GM19372 (cell line): ENCODE results near the gene SOAT2.

ENCODE experiments used
- ATAC-seq: cut with Tn5 transposase; IDR thresholded peaks from one replicate; pipeline ENCODE4 v1.9.1; 2021; ENCODE audit warnings: mild to moderate bottlenecking, low read depth, moderate library complexity; ENCODE audit not compliant: unreplicated experiment

Gene SOAT2

DNA sequence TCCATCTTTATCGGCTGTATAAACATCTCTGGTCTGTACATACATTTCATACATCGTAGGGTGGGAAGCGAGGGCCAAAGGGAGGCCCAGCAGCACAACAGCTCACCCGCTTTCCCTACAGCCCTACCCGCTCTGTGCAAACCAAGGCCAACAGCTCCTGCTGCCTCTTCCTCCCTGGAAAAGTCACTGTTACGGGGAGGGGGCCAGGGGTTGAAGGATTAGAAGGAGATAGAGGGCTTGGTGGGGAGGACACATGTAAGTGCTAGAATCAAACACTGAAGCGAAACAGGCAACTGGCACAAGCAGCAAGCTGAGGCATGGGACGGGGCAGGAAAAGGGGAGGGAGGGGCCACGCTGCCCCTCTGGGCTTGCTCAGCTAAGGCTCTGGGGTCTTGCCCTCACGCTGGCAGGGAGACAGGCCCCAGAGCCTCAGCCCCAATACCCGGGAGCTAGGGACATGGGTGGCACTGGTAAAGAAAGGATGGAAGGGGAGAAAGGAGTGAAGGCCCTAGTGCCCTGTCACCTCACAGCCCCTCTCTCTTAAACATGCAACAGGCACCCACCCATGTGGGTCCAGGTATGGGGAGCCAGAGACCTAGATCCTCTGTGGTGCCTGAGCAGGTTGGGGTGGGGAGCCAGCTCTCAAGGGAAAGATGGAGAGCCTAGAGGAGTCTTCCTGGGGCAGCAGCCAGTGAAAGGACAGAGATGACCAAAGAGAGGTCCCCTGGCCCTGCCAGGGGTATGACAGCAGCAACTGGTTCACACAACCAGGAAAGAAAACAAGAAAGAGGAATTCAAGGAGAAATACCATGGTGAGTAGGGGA lies 38.5 kb upstream of the SOAT2 start:
- no peak for ATAC-seq

DNA sequence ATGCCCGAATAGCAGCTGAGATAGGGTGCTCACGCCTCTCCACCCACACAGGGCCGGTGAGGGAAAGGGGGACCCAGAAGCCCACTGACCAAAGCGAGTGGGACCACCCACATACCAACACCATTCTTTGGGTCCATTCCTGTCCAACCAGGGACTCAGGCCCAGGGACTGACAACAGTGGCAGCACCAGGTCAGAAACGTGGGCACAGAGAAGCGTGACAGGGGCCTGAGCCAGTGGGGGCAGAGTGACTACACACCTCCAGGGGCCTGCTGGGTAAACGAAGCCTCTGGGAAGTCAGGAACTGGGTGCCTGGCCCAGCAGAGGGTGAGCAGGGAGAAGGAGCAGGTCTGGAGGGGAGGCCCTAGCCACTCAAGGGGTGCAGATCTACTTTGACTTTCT lies 37.8 kb upstream of the SOAT2 start:
- ATAC-seq = no peak

DNA sequence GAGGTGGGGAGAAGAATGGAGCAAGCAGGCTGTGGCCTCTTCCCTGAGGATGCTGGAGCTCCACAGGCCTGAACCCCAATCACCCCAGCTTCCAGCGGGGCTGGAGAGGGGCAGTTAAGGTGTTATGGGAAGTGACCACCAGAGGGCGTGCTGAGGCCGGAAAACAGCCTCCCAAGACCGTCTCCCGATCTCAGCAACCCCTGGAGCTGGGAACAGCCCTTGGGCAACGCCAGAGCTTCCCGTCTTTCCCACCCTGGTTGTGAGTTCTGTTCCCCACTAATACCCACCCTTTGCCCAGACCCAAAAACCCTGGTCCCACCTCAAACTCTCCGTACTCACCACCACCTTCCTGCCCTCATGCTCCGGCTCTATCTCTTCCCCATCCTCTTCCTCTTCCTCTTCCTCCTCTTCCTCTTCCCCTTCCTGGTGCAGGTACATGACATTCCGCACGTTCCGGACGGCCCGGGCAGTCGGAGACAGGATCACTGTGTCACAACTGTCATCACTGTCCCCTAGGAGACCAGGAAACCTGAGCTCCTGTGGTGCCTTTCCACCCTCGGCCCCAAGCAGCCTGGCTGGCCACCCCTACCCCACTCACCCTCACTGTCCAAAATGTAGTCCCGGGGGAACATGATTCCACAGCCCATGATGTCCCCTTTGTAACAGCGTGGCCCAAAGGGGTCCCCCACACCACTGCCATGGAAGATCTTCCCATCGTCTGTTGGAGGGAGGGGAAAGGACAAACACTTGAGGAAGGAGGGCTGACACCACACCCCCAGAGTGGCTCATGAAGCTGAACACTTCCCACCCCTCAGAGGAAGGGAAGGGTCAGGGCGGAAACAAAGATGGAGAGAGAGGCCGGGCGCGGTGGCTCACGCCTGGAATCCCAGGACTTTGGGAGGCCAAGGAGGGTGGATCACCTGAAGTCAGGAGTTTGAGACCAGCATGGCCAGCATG lies 37.0 kb upstream of the SOAT2 start:
- ATAC-seq = no peak

DNA sequence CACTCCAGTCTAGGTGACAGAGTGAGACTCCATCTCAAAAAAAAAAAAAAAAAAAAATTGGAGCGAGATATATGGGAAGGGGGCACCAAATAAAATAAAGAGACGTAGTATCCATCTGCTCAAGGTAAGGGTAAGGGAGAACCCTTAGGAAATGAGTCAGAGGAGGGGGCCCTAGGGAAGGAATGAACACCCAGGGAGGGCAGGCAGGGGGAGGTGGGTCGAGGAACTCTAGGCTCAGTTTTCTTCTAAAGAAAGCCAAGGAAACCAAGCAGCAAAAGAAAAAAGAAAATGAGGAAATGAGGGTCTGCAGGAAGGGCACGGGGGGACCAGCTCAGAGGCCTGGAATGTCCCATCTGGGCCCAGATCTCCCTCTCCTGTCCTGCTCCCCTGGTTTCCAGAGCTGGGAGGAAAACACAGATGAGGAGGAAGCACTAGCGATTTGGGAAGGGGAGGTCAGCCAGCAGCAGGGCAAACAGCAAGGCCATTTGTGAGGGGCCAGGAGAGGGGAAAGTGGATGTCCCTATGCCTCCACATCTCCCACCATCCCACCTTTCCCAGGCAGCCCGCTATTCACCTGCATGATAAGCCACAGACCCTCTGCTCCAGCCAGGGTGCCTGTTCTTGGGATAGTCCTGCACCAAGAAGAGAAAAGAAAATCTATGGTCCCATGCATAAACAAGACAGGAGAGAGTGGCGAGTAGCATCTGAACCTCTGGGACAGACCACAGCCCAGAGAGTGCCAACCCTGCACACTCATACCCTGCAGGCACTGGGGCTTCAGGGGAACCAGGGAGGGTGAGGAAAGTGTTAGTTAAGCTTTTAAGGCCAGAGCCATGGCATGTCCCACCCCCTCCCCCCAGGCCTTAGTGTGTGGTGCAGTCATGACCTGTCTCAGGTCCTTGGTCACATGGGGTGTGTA lies 36.0 kb upstream of the SOAT2 start:
- ATAC-seq = no peak

DNA sequence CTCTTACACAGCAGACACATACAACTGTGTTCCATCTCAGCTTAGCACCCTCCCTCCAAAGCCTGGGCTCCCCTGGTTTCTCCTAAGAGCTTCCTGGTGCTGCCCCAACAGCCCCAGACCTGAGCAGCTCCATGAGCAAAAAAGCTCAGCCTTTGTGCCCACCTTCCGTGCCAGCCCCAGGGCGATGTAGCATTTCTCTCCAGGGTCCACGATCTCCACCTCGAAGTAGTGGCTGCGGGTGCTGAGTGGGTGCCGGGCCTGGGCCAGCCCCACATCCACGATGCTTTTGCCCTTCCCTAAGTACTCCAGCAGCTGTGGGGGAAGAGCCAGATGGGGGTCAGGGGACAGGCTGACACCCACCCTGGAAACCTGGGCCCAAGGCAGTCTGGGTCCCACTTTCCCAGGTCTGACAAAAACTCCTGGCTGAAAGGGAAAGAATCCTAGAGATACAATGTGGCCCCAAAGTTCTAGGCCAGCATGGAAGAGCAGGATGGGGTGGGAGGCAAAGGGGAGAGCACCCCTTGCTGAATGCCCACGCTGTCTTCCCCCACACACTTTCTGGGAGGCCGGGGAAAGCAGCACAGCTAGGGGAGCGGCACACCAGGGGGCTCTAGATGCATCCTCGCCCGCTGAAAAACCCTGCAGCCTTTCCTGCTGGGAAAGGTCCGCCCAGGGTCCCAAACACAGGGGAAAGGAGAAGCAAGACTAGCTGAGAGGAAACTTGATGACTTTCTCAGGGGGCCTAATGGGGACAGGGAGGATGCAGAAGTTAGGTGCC lies 35.1 kb upstream of the SOAT2 start:
- no peak for ATAC-seq

DNA sequence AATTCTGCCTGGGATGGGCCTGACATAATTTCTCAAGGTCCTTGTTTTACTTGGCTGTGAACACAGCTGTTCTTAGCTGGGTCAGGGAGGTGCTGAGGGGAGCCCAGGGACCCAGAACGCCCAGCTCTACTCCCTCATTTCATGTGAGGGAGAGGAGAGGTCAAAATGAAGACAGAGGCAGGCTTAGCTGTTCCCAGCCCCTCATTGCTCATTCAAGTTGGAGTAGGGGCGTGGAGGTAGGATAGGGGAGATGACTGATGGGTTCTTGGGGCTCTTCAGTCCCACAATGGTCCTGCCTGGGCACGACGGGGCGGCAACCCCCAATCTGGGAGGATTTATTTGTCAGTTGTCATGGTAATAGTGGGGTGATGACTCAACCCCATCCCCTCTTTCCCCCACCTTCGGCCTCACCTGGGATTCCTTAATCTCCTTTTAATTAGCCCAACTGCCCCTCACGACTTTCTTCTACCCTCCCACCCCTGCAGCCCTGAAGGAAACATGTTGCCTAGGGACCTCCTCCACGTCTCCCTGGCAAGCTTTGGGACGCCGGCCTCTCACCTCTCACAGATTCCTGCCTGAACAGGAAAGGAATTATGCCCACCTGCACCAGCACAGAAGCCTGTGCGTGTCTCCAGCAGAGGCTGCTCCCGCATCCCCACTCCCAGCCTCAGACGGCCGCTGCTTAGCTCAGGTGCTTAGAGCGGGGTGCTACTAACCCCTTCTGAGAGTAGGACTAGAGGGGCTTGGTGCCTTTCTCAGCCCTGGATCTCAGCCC lies 34.3 kb upstream of the SOAT2 start:
- no peak for ATAC-seq

DNA sequence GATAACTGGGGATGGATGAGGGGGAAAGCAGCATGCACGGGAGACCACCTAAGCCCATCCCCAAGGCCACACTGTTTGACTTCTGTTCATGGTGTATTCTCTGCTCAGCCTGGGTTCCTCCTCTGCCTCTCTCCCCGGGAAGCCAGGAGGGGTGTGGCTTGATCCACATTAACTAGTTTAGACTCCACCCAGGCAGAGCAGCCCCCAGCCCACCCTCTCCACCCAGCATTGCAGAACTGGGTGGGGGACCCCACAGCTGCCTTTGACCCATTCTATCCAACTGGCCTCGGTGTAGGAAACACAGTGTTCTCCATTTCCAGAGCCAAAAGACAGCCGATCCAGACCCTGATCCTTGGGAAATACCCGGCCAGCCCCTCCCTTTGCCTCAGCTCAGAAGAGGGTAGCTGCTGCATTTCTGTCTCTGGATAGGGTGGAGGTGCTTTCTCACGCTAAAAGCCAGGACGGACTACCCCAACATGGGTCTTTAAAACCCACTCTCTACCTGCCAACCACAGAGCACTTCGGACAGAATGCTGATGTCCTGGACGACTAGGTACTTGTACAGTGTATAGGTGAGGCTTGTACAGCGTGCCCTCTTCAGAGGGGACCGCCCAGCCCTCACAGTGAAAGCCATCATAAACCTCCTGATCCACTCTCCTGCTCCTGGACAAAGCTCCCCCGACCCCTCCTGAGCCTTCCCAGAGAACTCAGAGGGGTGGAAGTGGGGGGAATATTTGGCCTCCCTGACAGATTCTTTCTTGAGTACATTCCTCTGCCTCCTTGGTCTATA lies 33.5 kb upstream of the SOAT2 start:
- no peak for ATAC-seq

DNA sequence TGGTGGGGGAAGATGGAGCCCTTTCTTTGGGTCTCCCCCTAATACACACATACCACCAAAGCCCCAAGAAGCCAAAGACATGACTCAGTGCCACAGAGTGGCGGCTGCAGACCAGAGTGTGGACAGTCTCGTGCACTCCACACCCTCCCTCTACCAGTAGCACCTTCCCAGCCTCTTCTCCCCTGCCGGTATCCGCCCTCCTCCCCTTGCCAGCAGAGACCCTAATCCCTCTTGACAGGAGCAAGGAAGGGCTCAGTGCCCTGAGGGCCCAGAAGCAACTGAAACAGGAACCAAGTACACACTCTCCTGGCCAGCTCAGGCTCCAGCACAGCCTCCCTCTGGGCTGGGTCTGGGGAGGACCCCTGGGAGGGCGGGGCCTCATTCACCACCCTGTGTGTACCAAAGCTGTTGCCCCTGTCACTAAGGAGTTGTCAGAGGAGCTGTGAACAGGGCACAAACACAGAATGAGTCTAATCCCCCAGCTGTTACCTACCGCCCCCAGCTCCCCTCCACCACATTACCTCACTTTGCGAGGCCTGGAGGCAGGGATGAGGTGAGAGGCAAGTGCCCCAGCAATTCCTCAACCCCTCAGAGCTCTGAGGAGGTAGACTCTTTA lies 32.3 kb upstream of the SOAT2 start:
- ATAC-seq = no peak

DNA sequence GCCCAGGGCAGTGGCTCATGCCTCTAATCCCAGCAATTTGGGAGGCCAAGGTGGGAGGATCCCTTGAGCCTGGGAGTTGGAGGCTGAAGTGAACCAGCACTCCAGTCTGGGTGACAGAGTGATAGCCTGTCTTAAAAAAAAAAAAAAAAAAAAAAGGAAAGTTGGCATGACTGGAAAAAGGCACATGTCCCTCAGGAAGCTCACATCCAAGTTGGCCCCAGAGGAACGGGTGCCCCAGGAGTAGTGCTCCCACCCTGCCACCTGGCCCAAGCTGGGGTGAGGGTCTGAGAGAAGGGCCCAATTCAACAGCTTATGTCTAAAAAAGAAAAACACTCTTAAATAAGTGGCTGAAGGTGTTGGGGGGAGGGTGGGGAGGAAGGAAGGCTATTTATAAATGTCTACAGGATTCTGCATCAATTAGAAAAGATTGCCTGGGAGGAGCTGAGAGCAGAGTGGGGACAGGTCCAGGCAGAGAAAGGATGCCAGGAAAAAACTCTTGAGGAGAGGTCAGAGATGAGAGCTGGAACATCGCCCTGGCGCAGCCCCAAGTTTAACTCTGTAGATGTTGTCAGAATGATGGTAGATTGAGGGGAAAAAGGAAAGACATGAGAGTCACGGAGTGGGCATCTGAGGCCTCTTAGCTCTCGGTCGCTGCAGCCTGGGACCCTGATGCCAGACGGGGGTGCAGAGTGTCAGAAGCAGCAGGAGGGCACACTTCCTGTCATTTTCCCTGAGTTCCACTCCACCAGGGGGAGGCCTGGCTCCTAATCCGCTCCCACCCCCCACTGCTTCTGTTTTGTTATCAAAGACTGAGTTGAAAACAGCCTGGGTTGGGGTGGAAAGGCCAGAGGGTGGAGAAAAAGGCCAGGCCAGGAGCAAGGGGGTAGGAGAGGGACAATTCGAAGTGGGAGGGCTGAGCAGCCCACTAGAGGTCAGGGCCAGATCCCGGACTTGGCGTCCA lies 31.4 kb upstream of the SOAT2 start:
- ATAC-seq = no peak

DNA sequence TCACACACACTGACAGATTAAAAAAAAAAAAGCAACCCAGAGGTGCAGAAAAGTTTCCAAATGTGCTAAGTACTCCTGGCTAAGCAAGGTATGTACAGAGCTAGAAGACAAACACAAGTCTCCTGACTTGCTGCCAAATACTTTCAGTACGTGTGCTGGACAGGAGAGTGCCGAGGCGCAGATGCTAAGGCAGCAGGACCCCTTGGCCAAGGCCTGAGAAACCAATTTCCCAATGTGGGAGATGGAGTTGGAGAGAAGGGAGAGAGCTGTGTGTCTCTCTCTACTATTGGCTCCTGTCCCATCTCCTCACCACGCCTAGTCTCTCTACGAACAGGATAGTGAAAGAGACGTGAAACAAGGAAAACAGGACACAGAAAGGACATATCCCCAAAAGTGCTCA lies 29.4 kb upstream of the SOAT2 start:
- no peak for ATAC-seq

DNA sequence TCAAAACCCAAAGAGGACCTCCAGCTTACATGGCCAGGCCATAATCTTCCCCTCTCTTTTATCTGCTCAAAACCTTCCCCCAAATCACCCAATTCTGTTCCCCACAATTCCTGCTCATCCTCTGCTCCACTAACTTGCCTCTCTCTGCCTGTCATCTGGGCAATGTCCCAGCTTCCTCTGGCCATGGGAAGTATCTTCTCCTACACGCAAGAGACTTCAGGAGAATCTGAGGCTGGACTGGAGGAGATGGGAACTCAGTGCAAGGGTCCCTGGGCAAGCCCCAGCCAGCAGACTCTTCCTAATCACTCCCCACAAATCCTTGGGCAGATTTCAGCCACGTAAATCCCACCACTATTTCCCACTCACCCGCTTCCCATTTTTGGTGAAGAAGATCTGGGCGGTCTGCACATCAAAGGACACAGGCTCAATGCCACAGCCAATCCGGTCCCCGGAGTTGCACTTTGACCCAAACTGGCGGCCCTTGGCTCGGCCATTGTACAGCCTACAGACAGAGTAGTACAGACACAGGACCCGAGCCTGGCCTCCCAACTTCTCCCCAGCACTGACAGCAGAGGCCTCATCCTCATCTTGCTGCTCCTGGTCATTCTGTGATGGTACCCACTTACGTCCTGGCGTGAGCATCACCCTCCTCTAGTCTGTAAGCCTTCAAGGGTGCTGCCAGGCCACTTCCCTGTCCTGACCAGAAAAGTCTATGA lies 28.8 kb upstream of the SOAT2 start:
- no peak for ATAC-seq

DNA sequence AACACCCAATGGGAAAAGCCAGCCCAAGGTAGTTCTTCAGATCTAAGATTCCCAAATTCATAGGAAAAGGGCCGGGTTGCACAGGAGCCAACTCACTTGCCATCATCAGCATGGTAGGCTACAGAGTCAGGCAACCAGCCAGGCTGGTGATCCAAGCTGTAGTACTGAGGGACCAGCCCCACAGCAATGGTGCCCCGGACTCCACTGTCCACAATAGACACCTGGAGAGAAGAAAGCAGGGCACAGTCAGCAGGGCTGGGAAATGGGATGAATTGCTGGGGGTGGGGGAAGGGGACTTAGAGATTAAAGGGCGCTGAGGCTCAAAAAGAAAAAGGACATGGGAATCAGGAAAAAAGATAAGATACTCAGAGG lies 28.3 kb upstream of the SOAT2 start:
- ATAC-seq = no peak

DNA sequence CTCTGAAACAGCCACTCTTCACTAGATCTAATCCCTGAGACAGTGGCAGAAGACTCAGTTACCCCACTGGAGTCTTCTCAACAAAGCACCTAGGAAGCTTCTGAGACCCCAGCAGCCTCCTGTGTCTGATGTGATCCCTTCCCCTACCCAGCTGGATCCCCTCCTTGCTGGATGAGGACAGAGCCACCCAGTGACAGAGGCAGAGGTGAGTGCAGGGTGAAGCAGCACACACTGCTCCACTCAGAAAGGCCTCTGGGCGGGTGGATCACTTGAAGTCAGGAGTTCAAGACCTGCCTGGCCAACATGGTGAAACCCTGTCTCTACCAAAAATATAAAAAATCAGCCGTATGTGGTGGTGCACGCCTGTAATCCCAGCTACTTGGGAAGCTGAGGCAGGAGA lies 26.8 kb upstream of the SOAT2 start:
- ATAC-seq = no peak

DNA sequence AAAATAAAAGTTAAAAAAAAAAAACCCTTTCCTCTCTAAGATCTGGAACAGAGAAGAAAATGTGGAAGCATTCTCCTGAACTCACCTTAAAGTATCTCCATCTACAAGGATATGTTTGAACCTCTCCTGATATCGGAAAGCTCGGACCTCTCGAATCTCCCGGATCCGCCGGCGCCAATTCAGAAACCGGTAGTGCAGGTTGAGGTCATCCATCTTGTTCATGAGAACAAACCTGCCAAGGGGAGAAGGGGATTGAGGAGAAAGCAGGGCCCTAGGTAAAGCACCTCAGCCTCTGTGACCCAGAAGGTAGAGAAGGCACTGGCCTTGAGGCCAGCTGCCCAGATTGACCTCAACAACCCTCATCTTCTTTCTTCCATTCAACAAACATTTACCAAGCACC lies 26.3 kb upstream of the SOAT2 start:
- no peak for ATAC-seq

DNA sequence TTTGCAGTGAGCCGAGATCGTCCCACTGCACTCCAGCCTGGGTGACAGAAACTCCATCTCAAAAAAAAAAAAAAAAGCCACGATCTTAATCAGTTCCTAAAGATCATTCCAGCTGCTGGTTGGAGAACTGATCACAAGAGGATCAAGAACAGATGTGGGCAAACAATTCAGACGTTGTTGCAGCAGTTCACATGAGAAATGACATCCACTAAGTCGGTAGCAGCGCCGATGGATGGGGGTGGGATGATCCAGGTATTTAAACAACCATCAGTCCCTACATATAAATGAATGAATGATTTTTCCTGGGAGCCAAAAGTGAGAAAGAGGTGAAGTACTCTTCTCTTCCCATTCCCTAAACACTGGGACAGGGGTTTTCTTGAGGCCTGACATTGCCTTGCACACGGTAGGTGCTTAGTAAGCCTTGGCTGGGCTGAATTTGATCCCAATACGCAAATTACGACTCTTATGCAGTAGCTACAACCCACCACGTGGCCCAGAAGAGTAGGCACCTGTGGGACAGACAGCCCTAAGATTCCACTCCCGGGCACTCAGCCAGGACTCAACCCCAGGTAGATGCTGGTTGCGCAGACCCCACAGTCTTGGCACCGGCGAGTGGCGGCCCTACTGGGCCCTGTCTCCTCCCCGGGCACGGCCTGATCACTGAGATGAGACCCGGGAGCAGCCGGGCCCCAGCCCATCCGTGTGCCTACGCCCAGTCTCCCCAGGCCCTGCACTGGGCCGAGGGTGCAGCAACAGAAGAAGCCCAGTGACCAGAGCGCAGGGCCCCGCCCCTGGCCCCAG lies 24.7 kb upstream of the SOAT2 start:
- ATAC-seq = peak; percentile 7
